ENCODE data around the gene CRY1.
"Not testable (repeated sequence)": the region's sequence is repeated elsewhere in the genome, so short reads cannot be mapped to it uniquely, and the experiment has no call there.

The CRY1 gene

DNA sequence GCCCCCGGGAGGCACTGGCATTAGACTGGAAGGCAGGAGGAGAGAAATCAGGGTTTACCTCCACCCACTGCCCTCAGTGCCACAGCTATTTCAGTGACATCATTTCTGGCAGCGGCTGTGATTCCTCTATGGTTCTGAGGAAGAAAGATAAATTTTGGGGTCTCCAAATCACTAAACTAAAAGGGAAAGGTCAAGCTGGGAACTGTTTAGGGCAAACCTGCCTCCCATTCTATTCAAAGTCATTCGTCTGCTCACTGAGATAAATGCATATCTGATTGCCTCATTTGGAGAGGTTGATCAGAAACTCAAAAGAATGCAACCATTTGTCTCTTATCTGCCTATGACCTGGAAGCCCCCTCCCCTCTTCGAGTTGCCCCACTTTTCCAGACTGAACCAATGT, 14.0 kb upstream of the CRY1 start:
- no peak for DNase-seq

DNA sequence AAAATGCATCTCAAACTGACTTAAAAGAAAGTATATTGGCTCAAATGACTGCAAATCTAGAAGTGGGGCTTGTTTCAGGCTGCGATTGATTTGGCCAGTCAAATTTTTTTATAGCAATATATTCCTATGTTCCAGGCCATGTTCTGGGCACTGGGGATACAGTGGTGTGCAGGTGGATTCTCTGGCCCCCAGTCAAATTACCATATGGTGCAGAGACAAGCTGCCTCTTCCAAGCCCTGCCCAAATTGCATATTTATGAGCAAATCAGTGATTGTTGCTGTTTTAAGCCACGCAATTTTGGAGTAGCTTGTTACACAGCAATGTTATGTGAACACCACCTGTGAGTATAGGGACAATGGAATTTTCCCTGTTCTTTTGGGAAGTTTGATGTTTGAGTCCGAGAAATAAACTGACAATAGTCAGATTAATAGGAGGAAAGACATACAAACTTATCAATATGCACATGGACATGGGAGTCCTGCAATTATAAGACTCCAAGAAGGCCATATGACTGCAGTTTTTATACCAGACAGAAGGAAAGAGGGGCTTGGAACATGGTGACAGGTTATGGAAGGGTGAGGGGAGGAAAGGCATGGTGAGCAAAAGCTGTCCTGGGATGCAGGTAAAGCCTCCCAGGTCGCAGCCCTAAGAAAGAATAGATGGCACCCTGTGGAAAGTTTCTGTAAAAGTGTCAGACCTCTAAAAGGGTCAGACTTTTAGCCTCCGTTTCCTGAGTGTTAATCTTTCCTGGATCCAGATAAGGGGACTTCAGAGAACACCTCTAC, 13.1 kb upstream of the CRY1 start:
- no peak for DNase-seq

GRCh38 chr12:107105410-107105703, 12.0 kb upstream of the CRY1 start:
- DNase-seq, result no peak

GRCh38 chr12:107103516-107103915, 10.2 kb upstream of the CRY1 start:
- no peak for DNase-seq

DNA sequence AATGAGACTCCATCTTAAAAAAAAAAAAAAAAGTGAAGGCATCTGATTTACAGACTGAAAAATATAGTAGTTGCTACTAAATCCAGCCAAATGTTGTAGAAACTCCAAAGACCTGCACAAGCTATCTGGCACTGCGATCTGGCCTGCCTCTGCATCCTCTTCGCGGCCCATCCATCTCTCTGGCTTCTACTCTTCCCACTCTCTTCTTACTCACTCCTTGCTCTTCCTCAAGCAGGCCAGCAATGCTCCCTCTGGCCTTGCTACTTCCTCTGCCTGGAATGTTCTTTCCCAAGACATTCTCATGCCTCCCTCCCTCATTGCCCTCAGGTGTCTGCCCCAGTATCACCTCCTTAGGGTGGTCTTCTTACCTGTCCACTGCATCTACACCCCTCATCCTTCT, 9.7 kb upstream of the CRY1 start:
- no peak for DNase-seq

GRCh38 chr12:107102294-107102693, 8.9 kb upstream of the CRY1 start:
- no peak for DNase-seq

- no peak for DNase-seq
Observed at GRCh38 chr12:107101651-107102050, 8.3 kb upstream of the CRY1 start.

DNA sequence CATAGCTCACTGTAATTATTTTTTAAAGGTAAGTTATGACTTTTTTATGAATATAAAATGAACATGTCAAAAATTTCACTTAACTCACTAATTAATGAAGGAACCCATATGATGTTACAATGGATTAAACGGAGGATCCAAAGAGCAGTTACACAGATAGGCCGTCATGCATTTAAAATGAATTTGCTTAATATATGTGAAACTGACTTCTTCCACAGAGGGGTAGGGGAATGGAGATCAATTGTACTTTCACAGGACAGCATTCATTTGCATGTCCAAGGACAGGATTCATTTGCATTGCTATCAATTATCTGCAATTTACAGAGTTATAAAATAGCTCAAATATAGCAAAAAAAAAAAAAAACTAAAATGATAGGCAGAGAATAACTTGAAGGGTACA, 6.6 kb upstream of the CRY1 start:
- no peak for DNase-seq

DNA sequence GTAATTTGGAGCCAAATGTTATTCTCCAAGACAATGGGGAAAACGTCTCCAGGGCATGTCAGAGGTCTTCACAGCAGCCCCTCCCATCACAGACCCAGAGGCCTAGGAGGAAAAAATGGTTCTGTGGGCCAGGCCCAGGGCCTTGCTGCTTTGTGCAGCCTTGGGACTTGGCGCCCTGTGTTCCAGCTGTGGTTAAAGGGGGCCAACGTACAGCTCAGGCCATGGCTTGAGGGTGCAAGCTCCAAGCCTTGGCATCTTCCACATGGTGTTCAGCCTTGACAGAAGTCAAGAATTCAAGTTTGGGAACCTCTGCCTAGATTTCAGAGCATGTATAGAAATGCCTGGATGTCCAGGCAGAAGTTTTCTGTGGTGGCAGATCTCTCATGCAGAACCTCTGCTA, 3.2 kb upstream of the CRY1 start:
- no peak for DNase-seq

DNA sequence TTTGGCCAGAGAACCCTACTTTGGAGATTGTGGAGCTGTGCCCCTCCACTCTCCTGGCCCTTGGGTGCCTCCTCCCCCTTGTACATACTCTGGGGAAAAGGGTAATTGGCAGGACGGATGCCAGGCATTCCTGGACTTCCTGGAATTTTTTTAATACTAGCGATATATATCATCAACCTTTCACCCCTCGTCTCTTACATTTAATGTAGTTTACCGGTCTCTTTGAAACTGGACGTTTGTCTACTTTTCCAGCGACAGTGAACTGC, 767 bp upstream of the CRY1 start:
- DNase-seq, result no peak

DNA sequence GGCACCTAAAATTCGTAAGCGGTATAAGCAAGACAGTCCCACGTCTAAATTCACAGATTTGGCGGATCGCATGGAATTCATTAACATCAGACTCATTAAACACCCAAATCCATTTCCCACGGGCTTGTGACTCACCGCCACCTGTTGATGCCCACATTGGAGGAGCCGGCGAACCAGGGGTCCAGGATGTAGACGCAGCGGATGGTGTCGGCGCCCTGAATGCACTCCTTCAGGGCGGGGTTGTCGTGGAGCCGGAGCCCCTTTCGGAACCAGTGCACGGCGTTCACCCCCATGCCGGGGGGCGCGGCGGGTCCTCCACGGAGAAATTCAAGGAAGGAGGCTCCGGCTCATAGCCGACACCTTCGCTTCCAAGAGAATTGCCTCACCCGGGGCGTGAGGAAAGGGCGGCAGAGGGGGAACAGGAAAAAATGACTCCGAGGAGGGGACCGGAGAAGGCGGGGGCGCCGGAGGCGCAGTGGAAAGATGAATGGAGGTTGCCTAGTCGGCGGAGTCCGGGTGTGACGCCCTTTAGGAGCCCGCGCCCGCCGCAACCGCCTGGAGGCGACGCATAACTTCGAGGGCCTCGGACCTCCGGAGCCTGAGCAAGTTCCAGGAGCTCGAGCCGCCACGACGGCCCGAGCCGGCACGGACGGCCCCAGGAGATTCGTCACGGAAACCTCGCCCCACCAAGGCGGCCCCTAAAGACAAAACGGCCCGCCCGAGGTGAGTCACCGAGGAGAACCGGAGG, 506 bp downstream of the CRY1 start:
- DNase-seq, result no peak

- peak; percentile 33 for DNase-seq
Observed at GRCh38 chr12:107091989-107092641, 1.2 kb downstream of the CRY1 start.

GRCh38 chr12:107091381-107091780, 2.0 kb downstream of the CRY1 start:
- no peak for DNase-seq

- no peak for DNase-seq
Observed at GRCh38 chr12:107090711-107091110, 2.6 kb downstream of the CRY1 start.

GRCh38 chr12:107088912-107089311, 4.4 kb downstream of the CRY1 start:
- no peak for DNase-seq

- no peak for DNase-seq
Observed at GRCh38 chr12:107086314-107086713, 7.0 kb downstream of the CRY1 start.

DNA sequence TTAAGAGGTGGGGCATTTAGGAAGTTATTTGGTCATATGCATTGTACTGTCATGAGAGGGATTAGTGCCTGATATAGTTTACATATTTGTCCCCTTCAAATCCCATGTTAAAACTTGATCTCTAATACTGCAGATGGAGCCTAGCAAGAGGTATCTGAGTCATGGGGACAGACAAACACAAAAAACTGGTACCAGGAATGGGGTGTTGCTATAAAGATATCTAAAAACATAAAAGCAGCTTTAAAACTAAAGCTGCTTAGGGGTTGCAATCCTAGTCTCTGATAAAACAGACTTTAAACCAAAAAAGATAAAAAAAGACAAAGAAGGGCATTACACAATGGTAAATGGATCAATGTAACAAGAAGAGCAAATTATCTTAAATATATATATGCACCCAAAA, 11.6 kb downstream of the CRY1 start:
- DNase-seq, result no peak

- peak; percentile 2 for DNase-seq
Observed at GRCh38 chr12:107080299-107080698, 13.1 kb downstream of the CRY1 start.

DNA sequence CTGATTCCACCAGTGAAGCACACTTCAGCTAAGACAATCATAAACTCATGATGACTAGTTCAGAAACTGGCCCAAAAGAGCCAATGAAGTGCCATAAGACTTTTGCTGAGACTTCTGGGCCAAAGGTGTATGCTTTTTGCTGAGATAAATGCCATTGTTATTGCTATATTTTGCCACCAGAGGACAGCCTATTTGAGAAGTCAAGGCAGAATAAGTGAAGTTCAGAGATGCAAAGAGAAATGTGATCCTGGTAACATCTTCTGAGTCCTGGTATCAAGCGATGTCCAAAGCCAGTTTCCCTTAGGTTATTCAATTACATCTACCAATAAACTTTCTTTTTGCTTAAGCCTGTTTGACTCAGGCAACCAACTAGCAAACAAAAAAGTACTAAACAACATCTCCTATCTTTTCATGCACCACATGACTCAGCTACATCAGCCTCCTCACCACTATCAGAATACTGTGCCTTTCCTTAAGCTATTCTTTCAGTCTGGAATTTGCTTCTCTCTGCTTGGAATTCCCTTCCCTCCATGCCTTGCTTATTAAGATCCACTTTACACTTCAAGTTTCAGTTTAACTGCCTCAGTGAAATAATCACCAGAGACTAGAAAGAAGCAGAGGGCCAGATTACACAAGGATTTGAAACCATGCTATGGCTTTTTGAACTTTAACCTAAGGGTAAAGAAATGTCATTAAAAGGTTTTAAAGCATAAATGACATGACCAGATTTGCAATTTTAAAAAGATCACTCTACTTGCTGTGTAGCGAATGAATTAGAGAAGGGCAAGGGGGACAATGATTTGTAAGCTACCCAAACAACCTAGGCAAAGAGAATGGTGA, 14.0 kb downstream of the CRY1 start:
- DNase-seq, result peak; percentile 4

DNA sequence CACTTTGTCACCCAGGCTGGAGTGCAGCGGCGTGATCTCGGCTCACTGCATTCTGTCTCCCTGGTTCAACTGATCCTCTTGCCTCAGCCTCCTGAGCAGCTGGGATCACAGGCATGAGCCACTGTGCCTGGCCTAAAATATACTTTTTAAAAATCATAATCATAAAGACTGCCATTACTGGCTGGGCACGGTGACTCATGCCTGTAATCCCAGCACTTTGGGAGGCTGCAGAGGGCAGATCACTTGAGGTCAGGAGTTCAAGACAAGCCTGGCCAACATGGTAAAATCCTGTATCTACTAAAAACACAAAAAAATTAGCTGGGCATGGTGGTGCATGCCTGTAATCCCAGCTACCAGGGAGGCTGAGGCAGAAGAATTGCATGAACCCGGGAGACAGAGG, 20.1 kb downstream of the CRY1 start:
- DNase-seq, result not testable (repeated sequence)

DNA sequence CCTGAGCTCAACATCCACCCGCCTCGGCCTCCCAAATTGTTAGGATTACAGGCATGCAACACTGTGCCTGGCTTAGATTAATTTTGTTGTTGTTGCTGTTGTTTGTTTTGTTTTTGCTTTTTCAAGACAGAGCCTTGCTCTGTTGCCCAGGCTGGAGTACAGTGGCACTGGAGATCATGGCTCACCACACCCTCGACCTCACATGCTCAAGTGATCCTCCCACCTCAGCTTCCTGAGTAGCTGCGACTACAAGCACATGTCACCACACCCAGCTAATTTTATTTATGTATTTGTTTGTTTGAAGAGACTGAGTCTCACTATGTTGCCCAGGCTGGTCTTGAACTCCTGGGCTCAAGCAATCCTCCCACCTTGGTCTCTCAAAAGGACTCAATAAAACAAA, 26.7 kb downstream of the CRY1 start:
- no peak for DNase-seq

DNA sequence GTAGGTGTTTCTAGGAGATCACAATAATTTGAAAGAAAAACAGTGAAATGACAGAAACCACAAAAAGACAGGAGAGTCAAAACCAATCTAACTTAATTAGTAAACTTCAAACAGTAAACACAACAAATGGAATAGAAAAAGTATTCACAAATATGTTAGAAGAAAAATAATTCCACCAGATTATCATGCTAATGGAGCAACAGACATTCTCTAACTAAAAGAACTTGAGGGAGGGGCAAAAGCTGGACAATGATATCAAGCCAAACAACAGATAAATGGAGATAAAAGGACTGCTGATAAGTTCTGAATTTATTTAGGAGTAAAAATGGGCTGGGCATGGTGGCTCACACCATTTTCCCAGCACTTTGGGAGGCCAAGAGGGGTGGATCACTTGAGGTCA, 28.7 kb downstream of the CRY1 start:
- no peak for DNase-seq

DNA sequence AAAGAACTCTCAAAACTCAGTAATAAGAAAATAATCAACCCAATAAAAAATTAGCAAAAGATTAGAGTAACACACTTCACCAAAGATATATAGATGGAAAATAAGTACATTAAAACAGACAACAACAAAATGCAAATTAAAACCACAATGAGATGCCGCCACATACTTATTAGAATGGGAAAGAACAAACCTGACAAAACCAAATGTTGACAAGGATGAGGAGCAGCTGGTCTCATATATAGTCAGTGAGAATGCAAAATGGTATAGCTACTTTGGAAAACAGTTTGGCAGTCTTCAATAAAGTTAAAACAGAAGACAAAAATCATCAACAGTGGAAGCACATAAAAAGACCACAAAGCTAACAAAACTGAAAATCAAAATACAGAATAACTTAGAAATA, 29.1 kb downstream of the CRY1 start:
- DNase-seq, result no peak

GRCh38 chr12:107058190-107058589, 35.2 kb downstream of the CRY1 start:
- no peak for DNase-seq

All from GDM1 (cell line).